ENCODE measurements around the gene SWSAP1. TPM values are rescaled to one million over a fixed set of nuclear protein-coding genes. Genes with fewer than 3 reads are reported as not detected.
"Not testable (repeated sequence)": the region's sequence is repeated elsewhere in the genome, so short reads cannot be mapped to it uniquely, and the experiment has no call there.

The SWSAP1 gene
- total RNA-seq, 1 experiment from 2014 or later = 3.0 TPM

DNA sequence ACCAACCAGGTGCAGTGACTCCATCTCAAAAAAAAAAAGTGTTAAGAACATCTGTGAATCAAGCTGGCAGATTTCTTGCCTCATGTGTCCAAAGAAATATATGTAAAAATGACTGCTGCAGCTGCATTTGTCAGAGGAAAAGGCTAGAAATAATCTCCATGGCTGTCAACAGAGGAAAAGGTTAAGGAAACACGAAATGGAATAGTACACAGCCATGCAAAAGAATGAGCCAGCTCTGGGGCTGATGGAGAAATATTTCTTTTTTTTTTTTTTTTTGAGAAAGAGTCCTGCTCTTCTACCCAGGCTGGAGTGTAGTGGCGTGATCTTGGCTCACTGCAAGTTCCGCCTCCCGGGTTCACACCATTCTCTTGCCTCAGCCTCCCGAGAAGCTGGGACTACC, 41.6 kb upstream of the SWSAP1 start (continued):
- TF ChIP-seq, protein P1, sequence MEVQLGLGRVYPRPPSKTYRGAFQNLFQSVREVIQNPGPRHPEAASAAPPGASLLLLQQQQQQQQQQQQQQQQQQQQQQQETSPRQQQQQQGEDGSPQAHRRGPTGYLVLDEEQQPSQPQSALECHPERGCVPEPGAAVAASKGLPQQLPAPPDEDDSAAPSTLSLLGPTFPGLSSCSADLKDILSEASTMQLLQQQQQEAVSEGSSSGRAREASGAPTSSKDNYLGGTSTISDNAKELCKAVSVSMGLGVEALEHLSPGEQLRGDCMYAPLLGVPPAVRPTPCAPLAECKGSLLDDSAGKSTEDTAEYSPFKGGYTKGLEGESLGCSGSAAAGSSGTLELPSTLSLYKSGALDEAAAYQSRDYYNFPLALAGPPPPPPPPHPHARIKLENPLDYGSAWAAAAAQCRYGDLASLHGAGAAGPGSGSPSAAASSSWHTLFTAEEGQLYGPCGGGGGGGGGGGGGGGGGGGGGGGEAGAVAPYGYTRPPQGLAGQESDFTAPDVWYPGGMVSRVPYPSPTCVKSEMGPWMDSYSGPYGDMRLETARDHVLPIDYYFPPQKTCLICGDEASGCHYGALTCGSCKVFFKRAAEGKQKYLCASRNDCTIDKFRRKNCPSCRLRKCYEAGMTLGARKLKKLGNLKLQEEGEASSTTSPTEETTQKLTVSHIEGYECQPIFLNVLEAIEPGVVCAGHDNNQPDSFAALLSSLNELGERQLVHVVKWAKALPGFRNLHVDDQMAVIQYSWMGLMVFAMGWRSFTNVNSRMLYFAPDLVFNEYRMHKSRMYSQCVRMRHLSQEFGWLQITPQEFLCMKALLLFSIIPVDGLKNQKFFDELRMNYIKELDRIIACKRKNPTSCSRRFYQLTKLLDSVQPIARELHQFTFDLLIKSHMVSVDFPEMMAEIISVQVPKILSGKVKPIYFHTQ (CRISPR knock-in tag; IDR thresholded peaks at IDR 0.05) = no peak

DNA sequence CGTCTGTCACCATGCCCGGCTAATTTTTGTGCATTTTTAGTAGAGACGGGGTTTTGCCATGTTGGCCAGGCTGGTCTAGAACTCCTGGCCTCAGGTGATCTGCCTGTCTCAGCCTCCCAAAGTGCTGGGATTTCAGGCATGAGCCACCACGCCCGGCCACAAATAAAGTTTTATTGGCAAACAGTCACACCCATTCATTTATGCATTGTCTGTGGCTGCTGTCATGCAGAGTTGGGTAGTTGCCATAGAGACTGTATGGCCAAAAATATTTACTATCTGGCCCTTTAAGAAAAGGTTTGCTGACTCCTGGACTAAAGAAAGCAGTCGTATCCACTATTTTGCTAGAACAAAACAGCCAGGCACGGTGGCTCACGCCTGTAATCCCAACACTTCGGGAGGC, 40.6 kb upstream of the SWSAP1 start:
- ATAC-seq = not testable (repeated sequence)

DNA sequence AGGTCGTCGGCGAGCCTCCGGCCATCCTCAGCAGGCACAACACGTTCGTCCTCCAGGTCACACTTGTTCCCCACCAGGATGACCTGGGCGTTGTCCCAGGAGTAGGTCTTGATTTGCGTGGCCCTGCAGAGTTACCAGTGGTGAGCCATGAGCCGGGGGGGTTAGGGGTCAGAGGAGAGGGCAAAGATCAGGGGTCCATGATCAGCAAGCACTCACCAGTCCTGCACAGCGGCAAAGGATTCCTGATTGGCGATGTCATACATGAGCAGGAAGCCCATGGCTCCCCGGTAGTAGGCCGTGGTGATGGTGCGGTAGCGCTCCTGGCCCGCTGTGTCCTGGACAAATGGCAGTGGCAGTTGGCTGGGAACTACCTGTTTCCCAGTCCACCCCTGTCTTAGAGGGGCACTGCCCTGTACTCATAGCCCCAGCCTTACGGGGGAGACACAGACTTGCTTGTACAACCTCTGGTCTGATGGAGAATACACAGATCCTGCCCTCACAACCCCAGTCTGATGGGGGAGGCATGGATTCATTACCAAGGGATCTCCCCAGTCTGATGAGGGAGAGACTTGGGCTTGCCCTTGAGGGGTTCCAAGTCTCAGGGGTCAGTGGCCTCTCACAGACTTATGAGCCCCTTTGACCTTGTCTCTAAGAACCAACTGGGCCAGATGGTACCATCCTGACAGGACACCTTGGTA, 38.9 kb upstream of the SWSAP1 start:
- no peak for DNase-seq (ENCODE audit: low spot score)
- no peak overlapping the region for H3K27ac Mint-ChIP-seq
- POLR2A ChIA-PET = no interaction called here
- peaks cover 21% of the 10 kb centered on the region for H3K36me3 Mint-ChIP-seq
- no peak for TF ChIP-seq CREM (CRISPR knock-in tag; IDR thresholded peaks at IDR 0.05)
- no peak for TF ChIP-seq OVOL2 (CRISPR knock-in tag; IDR thresholded peaks at IDR 0.05; ENCODE audit: borderline replicate concordance)
- TF ChIP-seq, protein P2, sequence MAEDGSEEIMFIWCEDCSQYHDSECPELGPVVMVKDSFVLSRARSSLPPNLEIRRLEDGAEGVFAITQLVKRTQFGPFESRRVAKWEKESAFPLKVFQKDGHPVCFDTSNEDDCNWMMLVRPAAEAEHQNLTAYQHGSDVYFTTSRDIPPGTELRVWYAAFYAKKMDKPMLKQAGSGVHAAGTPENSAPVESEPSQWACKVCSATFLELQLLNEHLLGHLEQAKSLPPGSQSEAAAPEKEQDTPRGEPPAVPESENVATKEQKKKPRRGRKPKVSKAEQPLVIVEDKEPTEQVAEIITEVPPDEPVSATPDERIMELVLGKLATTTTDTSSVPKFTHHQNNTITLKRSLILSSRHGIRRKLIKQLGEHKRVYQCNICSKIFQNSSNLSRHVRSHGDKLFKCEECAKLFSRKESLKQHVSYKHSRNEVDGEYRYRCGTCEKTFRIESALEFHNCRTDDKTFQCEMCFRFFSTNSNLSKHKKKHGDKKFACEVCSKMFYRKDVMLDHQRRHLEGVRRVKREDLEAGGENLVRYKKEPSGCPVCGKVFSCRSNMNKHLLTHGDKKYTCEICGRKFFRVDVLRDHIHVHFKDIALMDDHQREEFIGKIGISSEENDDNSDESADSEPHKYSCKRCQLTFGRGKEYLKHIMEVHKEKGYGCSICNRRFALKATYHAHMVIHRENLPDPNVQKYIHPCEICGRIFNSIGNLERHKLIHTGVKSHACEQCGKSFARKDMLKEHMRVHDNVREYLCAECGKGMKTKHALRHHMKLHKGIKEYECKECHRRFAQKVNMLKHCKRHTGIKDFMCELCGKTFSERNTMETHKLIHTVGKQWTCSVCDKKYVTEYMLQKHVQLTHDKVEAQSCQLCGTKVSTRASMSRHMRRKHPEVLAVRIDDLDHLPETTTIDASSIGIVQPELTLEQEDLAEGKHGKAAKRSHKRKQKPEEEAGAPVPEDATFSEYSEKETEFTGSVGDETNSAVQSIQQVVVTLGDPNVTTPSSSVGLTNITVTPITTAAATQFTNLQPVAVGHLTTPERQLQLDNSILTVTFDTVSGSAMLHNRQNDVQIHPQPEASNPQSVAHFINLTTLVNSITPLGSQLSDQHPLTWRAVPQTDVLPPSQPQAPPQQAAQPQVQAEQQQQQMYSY (CRISPR knock-in tag; IDR thresholded peaks at IDR 0.05) = no peak
- TF ChIP-seq, protein P3, sequence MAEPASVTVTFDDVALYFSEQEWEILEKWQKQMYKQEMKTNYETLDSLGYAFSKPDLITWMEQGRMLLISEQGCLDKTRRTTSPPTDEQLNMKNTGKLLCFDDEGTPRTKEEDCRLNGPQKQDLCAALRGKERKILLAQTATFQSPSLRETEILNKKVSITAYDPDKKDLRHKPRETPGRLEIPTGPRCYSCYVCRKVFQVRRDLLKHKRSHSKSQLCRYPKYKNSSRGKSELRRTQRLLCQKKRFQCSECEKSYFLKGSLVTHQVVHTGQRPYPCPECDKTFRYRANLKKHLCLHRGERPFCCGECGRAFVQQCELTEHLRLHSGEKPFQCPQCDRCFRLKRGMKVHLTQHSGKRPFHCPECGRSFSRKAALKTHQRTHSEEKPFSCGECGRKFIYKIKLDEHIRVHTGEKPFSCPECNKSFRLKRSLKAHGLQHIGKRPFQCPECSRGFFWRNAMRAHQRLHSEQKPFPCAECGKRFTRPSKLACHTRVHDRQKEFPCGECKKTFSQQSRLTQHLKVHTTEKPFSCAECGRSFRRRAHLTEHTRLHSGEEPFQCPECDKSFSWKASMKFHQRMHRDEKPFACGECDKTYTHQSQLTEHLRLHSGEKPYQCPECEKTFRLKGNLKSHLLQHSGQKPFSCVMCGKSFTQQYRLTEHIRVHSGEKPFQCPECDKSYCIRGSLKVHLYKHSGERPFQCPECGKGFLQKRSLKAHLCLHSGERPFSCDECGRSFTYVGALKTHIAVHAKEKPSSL (CRISPR knock-in tag; conservative IDR thresholded peaks at IDR 0.05) = no peak
- TF ChIP-seq NFATC4 (CRISPR knock-in tag; IDR thresholded peaks at IDR 0.05) = no peak
- no peak for TF ChIP-seq NFYB (CRISPR knock-in tag; conservative IDR thresholded peaks at IDR 0.05; ENCODE audit: low read depth)
- no peak for TF ChIP-seq JUN (CRISPR knock-in tag; IDR thresholded peaks at IDR 0.05)
- TF ChIP-seq, protein P4, sequence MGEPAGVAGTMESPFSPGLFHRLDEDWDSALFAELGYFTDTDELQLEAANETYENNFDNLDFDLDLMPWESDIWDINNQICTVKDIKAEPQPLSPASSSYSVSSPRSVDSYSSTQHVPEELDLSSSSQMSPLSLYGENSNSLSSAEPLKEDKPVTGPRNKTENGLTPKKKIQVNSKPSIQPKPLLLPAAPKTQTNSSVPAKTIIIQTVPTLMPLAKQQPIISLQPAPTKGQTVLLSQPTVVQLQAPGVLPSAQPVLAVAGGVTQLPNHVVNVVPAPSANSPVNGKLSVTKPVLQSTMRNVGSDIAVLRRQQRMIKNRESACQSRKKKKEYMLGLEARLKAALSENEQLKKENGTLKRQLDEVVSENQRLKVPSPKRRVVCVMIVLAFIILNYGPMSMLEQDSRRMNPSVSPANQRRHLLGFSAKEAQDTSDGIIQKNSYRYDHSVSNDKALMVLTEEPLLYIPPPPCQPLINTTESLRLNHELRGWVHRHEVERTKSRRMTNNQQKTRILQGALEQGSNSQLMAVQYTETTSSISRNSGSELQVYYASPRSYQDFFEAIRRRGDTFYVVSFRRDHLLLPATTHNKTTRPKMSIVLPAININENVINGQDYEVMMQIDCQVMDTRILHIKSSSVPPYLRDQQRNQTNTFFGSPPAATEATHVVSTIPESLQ (CRISPR knock-in tag; IDR thresholded peaks at IDR 0.05) = no peak
- no peak for TF ChIP-seq RELA (CRISPR knock-in tag; IDR thresholded peaks at IDR 0.05; ENCODE audit: borderline replicate concordance)
- ATAC-seq = no peak
- H3K4me1 Mint-ChIP-seq = peaks cover 7% of the 10 kb centered on the region
- no peak overlapping the region for H3K4me3 Mint-ChIP-seq
- H3K9me3 Mint-ChIP-seq = no peaks in the 10 kb centered on the region
- CTCF ChIA-PET = interaction anchor here (1.2 kb wide), 1 partner anchor 42 kb away, joined by 3 read pairs; no protein-coding TSS in a partner anchor
- H3K27me3 Mint-ChIP-seq (ENCODE audit: low read depth) = no peaks in the 10 kb centered on the region

More for the DNA sequence above, 40.6 kb upstream of the SWSAP1 start:
- H3K4me1 Mint-ChIP-seq; H3K9me3 Mint-ChIP-seq; DNase-seq (ENCODE audit: low spot score); H3K27me3 Mint-ChIP-seq (ENCODE audit: low read depth); CTCF ChIA-PET; H3K4me3 Mint-ChIP-seq; POLR2A ChIA-PET; H3K27ac Mint-ChIP-seq: not testable (repeated sequence)
- H3K36me3 Mint-ChIP-seq = peaks cover 21% of the 10 kb centered on the region

All from WTC11 (cell line).